Astrocyte (in vitro differentiated cells and primary cell): ENCODE results near the gene ARHGAP9. TPM values are rescaled to one million over a fixed set of nuclear protein-coding genes. Genes with fewer than 3 reads are reported as not detected.

Experiments
- DNase-seq: peaks from one replicate; pipeline ENCODE4 v3.0.0-alpha.2; 2010; ENCODE audit warnings: low read depth
- FAIRE-seq: peaks from 2 replicates; lab custom pipeline; 2011; peaks lifted over from hg19 to GRCh38; lab: Jason Lieb, UNC
- H2AFZ ChIP-seq: 2 replicates; pipeline ENCODE4 v1.6.0; 2012; ENCODE audit warnings: low read depth, low read length, inconsistent platforms
- H3K27ac ChIP-seq: 2 replicates; pipeline ENCODE4 v1.5.1; 2011; ENCODE audit warnings: low read depth, low read length, inconsistent platforms
- H3K27me3 ChIP-seq: 2 replicates; pipeline ENCODE4 v1.6.0; 2011; ENCODE audit warnings: low read length, inconsistent platforms; ENCODE audit not compliant: insufficient read depth
- H3K36me3 ChIP-seq: 2 replicates; pipeline ENCODE4 v1.5.1; 2011; ENCODE audit warnings: low read length, inconsistent platforms; ENCODE audit not compliant: insufficient read depth
- H3K4me1 ChIP-seq: 2 replicates; pipeline ENCODE4 v1.5.1; 2011; ENCODE audit warnings: low read length, inconsistent platforms; ENCODE audit not compliant: insufficient read depth
- H3K4me2 ChIP-seq: 2 replicates; pipeline ENCODE4 v1.6.0; 2012; ENCODE audit warnings: low read length, inconsistent platforms
- H3K4me3 ChIP-seq: 2 replicates; pipeline ENCODE4 v1.5.1; 2011; ENCODE audit warnings: low read depth, mild to moderate bottlenecking, low read length, inconsistent platforms; ENCODE audit not compliant: insufficient read depth
- H3K79me2 ChIP-seq: 2 replicates; pipeline ENCODE4 v1.6.0; 2012; ENCODE audit warnings: mild to moderate bottlenecking, low read length, inconsistent platforms; ENCODE audit not compliant: insufficient read depth
- H3K9ac ChIP-seq: 2 replicates; pipeline ENCODE4 v1.6.0; 2012; ENCODE audit warnings: mild to moderate bottlenecking, low read length, inconsistent platforms
- H3K9me3 ChIP-seq: 2 replicates; pipeline ENCODE4 v1.5.1; 2012; ENCODE audit warnings: low read depth, mild to moderate bottlenecking, low read length, inconsistent platforms; ENCODE audit not compliant: insufficient read depth
- H4K20me1 ChIP-seq: 2 replicates; pipeline ENCODE4 v1.6.0; 2012; ENCODE audit warnings: low read length, inconsistent platforms; ENCODE audit not compliant: insufficient read depth
- H3K27ac Mint-ChIP-seq: one replicate; pipeline ENCODE4 v1.8.0; 2021; ENCODE audit warnings: mild to moderate bottlenecking, mixed read lengths; ENCODE audit not compliant: unreplicated experiment
- H3K27me3 Mint-ChIP-seq: one replicate; pipeline ENCODE4 v1.8.0; 2021; ENCODE audit warnings: low read depth, mixed read lengths; ENCODE audit not compliant: unreplicated experiment
- H3K36me3 Mint-ChIP-seq: one replicate; pipeline ENCODE4 v1.8.0; 2021; ENCODE audit warnings: low read depth, mixed read lengths; ENCODE audit not compliant: unreplicated experiment
- H3K4me1 Mint-ChIP-seq: one replicate; pipeline ENCODE4 v1.8.0; 2021; ENCODE audit warnings: low read depth, mixed read lengths; ENCODE audit not compliant: unreplicated experiment
- H3K4me3 Mint-ChIP-seq: one replicate; pipeline ENCODE4 v1.8.0; 2021; ENCODE audit warnings: mild to moderate bottlenecking, moderate library complexity, mixed read lengths; ENCODE audit not compliant: unreplicated experiment
- H3K9me3 Mint-ChIP-seq: one replicate; pipeline ENCODE4 v1.8.0; 2021; ENCODE audit warnings: mild to moderate bottlenecking, mixed read lengths; ENCODE audit not compliant: unreplicated experiment
- EZH2 ChIP-seq: IDR thresholded peaks from 2 replicates; pipeline ENCODE4 v1.6.1; 2012; ENCODE audit warnings: mild to moderate bottlenecking, low read length, inconsistent platforms; ENCODE audit not compliant: insufficient read depth
- total RNA-seq: library from RNA; stranded (reverse); gene quantifications from 2 replicates; pipeline ENCODE4 v1.2.1, GENCODE V29; 2021
- TF ChIP-seq, protein P1 (sequence below): IDR thresholded peaks from 2 replicates; pipeline ENCODE4 v1.5.1; 2011; ENCODE audit warnings: low read depth, mild to moderate bottlenecking, inconsistent platforms, low read length, moderate library complexity; ENCODE audit not compliant: insufficient read depth

The ARHGAP9 gene
- total RNA-seq, 1 donor from 2014 or later, result 3.1 TPM

DNA sequence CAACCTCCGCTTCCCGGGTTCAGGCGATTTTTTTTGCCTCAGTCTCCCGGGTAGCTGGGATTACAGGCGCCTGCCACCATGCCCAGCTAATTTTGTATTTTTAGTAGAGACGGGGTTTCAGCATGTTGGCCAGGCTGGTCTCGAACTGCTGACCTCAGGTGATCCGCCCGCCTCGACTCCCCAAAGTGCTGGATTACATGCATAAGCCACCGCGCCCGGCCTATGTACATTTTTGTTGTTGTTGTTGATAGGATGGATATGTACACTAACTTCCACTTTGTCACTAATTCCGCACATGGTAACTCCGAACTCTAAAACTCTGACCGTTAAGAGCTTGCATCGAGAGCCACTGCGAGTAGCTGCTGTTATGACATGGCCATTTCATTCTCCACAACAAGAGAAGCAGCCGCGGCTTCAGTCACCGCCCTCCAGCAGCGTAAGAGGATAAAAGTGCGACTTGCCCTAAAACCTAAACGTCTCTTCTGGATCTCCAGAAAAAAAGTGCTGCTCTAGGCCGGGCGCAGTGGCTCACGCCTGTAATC is 7.5 kb upstream of the ARHGAP9 start:
- Histone ChIP-seq H2AFZ (peak overlapping the region; percentile 71), H3K36me3 (peaks cover 23% of the 10 kb centered on the region), H3K9ac (no peak overlapping the region), H3K79me2 (peaks cover 33% of the 10 kb centered on the region), H4K20me1 (peaks cover 29% of the 10 kb centered on the region), H3K9me3 (no peaks in the 10 kb centered on the region), H3K27me3 (no peaks in the 10 kb centered on the region), H3K4me2 (peak overlapping the region; percentile 98), H3K4me3 (no peak overlapping the region), H3K4me1 (peaks cover 16% of the 10 kb centered on the region), H3K27ac (no peak overlapping the region)
- TF ChIP-seq, protein P1, sequence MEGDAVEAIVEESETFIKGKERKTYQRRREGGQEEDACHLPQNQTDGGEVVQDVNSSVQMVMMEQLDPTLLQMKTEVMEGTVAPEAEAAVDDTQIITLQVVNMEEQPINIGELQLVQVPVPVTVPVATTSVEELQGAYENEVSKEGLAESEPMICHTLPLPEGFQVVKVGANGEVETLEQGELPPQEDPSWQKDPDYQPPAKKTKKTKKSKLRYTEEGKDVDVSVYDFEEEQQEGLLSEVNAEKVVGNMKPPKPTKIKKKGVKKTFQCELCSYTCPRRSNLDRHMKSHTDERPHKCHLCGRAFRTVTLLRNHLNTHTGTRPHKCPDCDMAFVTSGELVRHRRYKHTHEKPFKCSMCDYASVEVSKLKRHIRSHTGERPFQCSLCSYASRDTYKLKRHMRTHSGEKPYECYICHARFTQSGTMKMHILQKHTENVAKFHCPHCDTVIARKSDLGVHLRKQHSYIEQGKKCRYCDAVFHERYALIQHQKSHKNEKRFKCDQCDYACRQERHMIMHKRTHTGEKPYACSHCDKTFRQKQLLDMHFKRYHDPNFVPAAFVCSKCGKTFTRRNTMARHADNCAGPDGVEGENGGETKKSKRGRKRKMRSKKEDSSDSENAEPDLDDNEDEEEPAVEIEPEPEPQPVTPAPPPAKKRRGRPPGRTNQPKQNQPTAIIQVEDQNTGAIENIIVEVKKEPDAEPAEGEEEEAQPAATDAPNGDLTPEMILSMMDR, result no peak
- TF ChIP-seq EZH2, result no peak
- peak overlapping the region; percentile 93 for H3K4me3 Mint-ChIP-seq
- FAIRE-seq (no peak), DNase-seq (no peak)
- H3K27ac Mint-ChIP-seq, result no peak overlapping the region
- H3K36me3 Mint-ChIP-seq, result peaks cover 17% of the 10 kb centered on the region
- no peaks in the 10 kb centered on the region for H3K27me3 Mint-ChIP-seq
- H3K9me3 Mint-ChIP-seq, result no peaks in the 10 kb centered on the region
- peaks cover 23% of the 10 kb centered on the region for H3K4me1 Mint-ChIP-seq

DNA sequence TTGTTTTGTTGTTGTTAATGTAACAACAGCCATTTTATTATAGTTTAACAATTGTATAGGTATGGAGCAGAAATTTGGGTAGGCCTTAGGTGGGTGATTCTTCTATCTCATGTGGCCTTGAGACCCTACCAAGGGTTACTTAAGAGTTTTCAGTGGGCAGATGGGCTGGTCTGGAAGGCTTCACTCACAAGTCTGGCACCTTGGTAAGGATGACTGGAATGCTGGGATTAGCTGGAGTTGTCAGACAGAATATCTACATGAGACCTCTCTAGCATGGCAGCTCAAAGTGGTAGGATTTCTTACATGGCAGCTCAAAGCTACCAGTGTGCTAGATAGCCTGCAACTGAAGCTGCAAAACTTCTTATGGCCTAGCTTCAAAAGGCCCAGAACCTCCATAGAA is 6.0 kb upstream of the ARHGAP9 start:
- H3K4me1 Mint-ChIP-seq, result peaks cover 23% of the 10 kb centered on the region
- H4K20me1 ChIP-seq, result peaks cover 20% of the 10 kb centered on the region
- no peak overlapping the region for H3K27ac ChIP-seq
- peaks cover 16% of the 10 kb centered on the region for H3K4me1 ChIP-seq
- no peak overlapping the region for H3K4me3 Mint-ChIP-seq
- peaks cover 6% of the 10 kb centered on the region for H3K27me3 ChIP-seq
- H3K9me3 Mint-ChIP-seq, result no peaks in the 10 kb centered on the region
- H3K27me3 Mint-ChIP-seq, result peaks cover 3% of the 10 kb centered on the region
- no peak overlapping the region for H3K4me3 ChIP-seq
- peaks cover 29% of the 10 kb centered on the region for H3K79me2 ChIP-seq
- no peak overlapping the region for H3K9ac ChIP-seq
- H2AFZ ChIP-seq, result no peak overlapping the region
- peak overlapping the region; percentile 62 for H3K27ac Mint-ChIP-seq
- no peak for DNase-seq
- TF ChIP-seq, protein P1, result no peak
- no peak for TF ChIP-seq EZH2
- H3K9me3 ChIP-seq, result no peaks in the 10 kb centered on the region
- no peak overlapping the region for H3K4me2 ChIP-seq
- H3K36me3 Mint-ChIP-seq, result peaks cover 12% of the 10 kb centered on the region
- H3K36me3 ChIP-seq, result peaks cover 12% of the 10 kb centered on the region
- FAIRE-seq, result no peak

DNA sequence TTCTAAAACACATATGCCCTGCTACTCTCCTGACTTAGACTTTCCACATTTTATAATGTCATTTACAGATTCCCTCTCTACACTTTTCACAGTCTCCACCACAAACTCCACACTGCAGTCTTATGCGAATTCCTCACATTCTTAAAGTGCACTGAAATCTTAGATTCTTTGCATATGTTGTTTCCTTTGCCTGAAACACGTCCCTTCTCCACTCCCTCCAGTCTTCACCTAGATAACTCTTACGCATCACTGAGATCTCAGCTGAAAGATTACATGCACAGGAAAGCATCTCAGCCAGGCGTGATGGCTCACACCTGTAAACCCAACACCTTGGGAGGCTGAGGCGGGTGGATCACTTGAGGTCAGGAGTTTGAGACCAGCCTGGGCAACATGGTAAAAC is 3.8 kb upstream of the ARHGAP9 start:
- Histone ChIP-seq H2AFZ (peak overlapping the region; percentile 21), H3K9ac (peak overlapping the region; percentile 30), H3K79me2 (peaks cover 8% of the 10 kb centered on the region), H3K4me1 (peaks cover 4% of the 10 kb centered on the region), H3K9me3 (no peaks in the 10 kb centered on the region), H3K27ac (no peak overlapping the region), H3K27me3 (peaks cover 9% of the 10 kb centered on the region), H3K36me3 (no peaks in the 10 kb centered on the region), H3K4me3 (no peak overlapping the region), H4K20me1 (peaks cover 2% of the 10 kb centered on the region), H3K4me2 (peak overlapping the region; percentile 42)
- H3K9me3 Mint-ChIP-seq, result peaks cover 4% of the 10 kb centered on the region
- FAIRE-seq (no peak), DNase-seq (peak; percentile 80)
- peaks cover 22% of the 10 kb centered on the region for H3K4me1 Mint-ChIP-seq
- TF ChIP-seq, protein P1, result no peak
- TF ChIP-seq EZH2, result no peak
- no peak overlapping the region for H3K4me3 Mint-ChIP-seq
- H3K36me3 Mint-ChIP-seq, result peaks cover 3% of the 10 kb centered on the region
- peak overlapping the region; percentile 75 for H3K27ac Mint-ChIP-seq
- H3K27me3 Mint-ChIP-seq, result peaks cover 8% of the 10 kb centered on the region
